Suprapubic skin (tissue), 4 donors: Measurements from ENCODE around the gene TLCD3B. TPM values are rescaled to one million over a fixed set of nuclear protein-coding genes. Genes with fewer than 3 reads are reported as not detected.

Experiments used
- DNase-seq, 2 donors: peaks; one replicate each; pipeline ENCODE4 v3.0.0-alpha.2; 2019; ENCODE audit warnings: low spot score in 2 of 2
- H3K27ac ChIP-seq: fragments of 200-600 bp; sonication (generic); one replicate; pipeline ENCODE4 v1.5.1; 2019
- H3K27me3 ChIP-seq: fragments of 200-600 bp; sonication (generic); one replicate; pipeline ENCODE4 v1.5.1; 2019
- H3K36me3 ChIP-seq: fragments of 200-600 bp; sonication (generic); one replicate; pipeline ENCODE4 v1.5.1; 2019
- H3K4me1 ChIP-seq: fragments of 200-600 bp; sonication (generic); one replicate; pipeline ENCODE4 v1.5.1; 2019
- H3K4me3 ChIP-seq: fragments of 200-600 bp; sonication (generic); one replicate; pipeline ENCODE4 v1.5.1; 2019; ENCODE audit warnings: mild to moderate bottlenecking
- H3K9me3 ChIP-seq: fragments of 200-600 bp; sonication (generic); one replicate; pipeline ENCODE4 v1.5.1; 2019
- EP300 ChIP-seq: sonication (generic); formaldehyde crosslinking; IDR thresholded peaks from one replicate; pipeline ENCODE4 v1.6.1; 2017; ENCODE audit warnings: antibody characterized with exemption
- POLR2A ChIP-seq, 2 donors: fragments of 450-650 bp; IDR thresholded peaks; one replicate each; pipeline ENCODE4 v1.6.1; 2017; ENCODE audit warnings: antibody characterized with exemption in 2 of 2, mild to moderate bottlenecking in 2 of 2, moderate library complexity in 2 of 2
- POLR2AphosphoS5 ChIP-seq, 3 donors: sonication (generic); formaldehyde crosslinking; IDR thresholded peaks; one replicate each; pipeline ENCODE4 v1.6.1; 2017; ENCODE audit warnings: antibody characterized with exemption in 3 of 3
- WGBS: methylation state at CpG from one replicate; pipeline ENCODE4 v1.1.5; 2018; 5-methylcytosine and 5-hydroxymethylcytosine counted together
- total RNA-seq, 4 donors: library from RNA; depleted of rRNA; stranded (reverse); fragments of >200 nt; gene quantifications; one replicate each; pipeline ENCODE4 v1.1.0, GENCODE V29; 2016
- TF ChIP-seq, protein P1 (sequence below), 2 donors: fragments of 200-600 bp in 1 of 2; fragments of 450-650 bp in 1 of 2; sonication (generic) in 1 of 2; IDR thresholded peaks; one replicate each; pipeline ENCODE4 v1.5.1; 2016 to 2019; ENCODE audit warnings: antibody characterized with exemption in 2 of 2, mild to moderate bottlenecking in 1 of 2, moderate library complexity in 1 of 2

The TLCD3B gene
- total RNA-seq, 4 donors from 2014 or later, result 0.81 to 1.4 TPM; not detected in 2

DNA sequence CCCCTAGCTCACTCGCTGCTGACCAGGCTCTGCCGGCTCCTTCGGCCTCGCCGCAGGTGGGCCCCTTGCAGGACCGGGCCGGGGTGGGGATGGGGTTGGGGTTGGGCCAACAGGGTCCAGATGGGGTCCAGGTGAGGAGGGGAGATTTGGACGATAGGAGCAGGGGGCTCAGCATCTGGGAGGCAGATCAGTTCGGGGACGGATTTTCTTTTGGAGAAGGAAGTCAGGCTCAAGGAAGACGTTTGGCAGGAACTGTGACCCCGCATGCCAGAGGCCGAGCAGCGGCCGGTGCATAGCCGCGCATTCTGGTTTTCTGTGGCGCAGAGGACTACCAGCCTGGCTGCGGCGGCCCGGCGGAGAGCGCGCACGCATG is 33.6 kb upstream of the TLCD3B start:
- peaks cover 58% of the 10 kb centered on the region for H3K4me1 ChIP-seq
- H3K27ac ChIP-seq, result peak overlapping the region; percentile 98
- no peak for DNase-seq
- H3K36me3 ChIP-seq, result peaks cover 24% of the 10 kb centered on the region
- peak overlapping the region; percentile 96 for H3K4me3 ChIP-seq
- H3K9me3 ChIP-seq, result no peaks in the 10 kb centered on the region
- TF ChIP-seq EP300, result no peak
- TF ChIP-seq, protein P1, sequence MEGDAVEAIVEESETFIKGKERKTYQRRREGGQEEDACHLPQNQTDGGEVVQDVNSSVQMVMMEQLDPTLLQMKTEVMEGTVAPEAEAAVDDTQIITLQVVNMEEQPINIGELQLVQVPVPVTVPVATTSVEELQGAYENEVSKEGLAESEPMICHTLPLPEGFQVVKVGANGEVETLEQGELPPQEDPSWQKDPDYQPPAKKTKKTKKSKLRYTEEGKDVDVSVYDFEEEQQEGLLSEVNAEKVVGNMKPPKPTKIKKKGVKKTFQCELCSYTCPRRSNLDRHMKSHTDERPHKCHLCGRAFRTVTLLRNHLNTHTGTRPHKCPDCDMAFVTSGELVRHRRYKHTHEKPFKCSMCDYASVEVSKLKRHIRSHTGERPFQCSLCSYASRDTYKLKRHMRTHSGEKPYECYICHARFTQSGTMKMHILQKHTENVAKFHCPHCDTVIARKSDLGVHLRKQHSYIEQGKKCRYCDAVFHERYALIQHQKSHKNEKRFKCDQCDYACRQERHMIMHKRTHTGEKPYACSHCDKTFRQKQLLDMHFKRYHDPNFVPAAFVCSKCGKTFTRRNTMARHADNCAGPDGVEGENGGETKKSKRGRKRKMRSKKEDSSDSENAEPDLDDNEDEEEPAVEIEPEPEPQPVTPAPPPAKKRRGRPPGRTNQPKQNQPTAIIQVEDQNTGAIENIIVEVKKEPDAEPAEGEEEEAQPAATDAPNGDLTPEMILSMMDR (IDR thresholded peaks at IDR 0.05), result no peak
- 3% methylated on average over 10 of the region's 25 CpGs for WGBS
- no peaks in the 10 kb centered on the region for H3K27me3 ChIP-seq

DNA sequence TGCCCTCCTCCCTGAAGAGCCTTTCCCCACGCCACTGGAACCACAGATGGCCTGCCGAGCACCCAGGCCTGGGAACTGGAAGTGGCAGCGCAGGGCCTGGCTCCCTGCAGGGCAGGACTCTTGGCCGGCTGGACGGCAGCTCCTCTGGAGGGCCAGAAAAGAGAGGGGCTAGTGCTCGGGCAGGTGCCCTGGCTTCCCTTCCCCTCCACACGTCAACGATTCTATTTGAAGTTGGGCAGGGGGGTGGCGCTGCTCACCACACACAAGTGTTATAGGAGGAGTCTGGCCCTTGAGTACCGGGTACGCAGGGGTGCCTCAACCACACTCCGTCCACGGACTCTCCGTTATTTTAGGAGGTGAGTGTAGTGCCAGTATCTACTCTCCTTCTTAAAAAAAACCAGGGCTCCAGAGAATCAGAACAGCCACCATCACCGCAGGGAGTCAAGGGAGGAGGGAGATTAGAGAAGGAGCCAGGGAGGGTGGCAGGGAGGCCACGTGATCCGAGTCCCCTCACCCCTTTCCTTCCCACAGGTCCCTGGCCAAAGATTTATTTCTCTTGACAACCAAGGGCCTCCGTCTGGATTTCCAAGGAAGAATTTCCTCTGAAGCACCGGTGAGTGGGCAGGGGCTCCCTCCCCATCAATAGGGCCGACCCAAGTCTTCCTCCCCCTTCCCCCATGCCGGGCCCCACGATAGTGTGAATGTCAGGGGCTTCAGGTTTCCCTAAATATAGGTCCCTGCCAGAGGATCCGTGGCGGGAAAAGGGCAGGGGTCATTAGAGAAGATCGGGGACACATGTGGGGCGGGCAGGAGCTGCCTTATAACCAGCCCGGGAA is 33.0 kb upstream of the TLCD3B start:
- DNase-seq, result no peak

DNA sequence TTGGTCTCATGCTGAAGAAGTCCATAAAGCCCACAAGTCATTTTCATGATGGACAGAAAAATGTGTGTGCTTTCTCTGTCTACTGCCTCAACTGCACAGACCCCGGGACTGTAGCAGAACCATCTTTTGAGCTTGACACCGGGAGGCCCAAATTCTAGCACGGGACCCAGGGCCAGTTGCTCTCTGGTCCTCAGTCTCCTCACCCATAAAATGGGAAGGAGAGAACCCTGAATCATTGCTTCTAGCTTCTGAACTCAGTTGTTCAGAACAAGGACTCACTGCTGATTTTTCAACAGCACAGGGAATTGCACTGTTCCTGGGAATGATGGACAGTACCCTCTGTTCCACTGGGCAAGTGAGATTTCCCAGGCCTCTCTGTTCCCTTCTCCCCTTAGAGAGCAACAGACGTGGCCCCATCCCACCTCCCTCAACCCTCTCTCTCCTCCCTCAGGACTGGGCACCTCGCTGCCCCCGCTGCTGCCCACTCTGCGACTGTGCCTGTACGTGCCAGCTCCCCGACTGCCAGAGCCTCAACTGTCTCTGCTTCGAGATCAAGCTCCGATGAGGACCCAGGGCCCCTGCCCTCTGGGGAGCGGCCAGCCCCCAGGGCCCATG is 32.3 kb upstream of the TLCD3B start:
- no peak for DNase-seq
- peak overlapping the region; percentile 98 for H3K27ac ChIP-seq
- H3K9me3 ChIP-seq, result no peaks in the 10 kb centered on the region
- peaks cover 11% of the 10 kb centered on the region for H3K36me3 ChIP-seq
- peak overlapping the region; percentile 96 for H3K4me3 ChIP-seq
- TF ChIP-seq EP300 (no peak), POLR2AphosphoS5 (IDR thresholded peaks at IDR 0.05) (no peak), POLR2A (IDR thresholded peaks at IDR 0.05) (no peak)
- TF ChIP-seq, protein P1 (IDR thresholded peaks at IDR 0.05), result no peak
- peaks cover 45% of the 10 kb centered on the region for H3K4me1 ChIP-seq
- 53% methylated on average over 8 of the region's 12 CpGs for WGBS
- H3K27me3 ChIP-seq, result no peaks in the 10 kb centered on the region

More for the DNA sequence above, 33.0 kb upstream of the TLCD3B start:
- no peaks in the 10 kb centered on the region for H3K27me3 ChIP-seq
- TF ChIP-seq EP300, result no peak
- no peak for TF ChIP-seq POLR2AphosphoS5 (IDR thresholded peaks at IDR 0.05)
- no peak for TF ChIP-seq POLR2A (IDR thresholded peaks at IDR 0.05)
- TF ChIP-seq, protein P1 (IDR thresholded peaks at IDR 0.05), result peak in 1 of 2 donors; percentile 28
- WGBS, result 0% methylated on average over 13 of the region's 27 CpGs
- peak overlapping the region; percentile 98 for H3K27ac ChIP-seq
- no peaks in the 10 kb centered on the region for H3K9me3 ChIP-seq
- H3K4me3 ChIP-seq, result peak overlapping the region; percentile 96
- peaks cover 18% of the 10 kb centered on the region for H3K36me3 ChIP-seq
- peaks cover 52% of the 10 kb centered on the region for H3K4me1 ChIP-seq

- H3K27me3 ChIP-seq, result no peaks in the 10 kb centered on the region
- H3K36me3 ChIP-seq, result no peaks in the 10 kb centered on the region
- TF ChIP-seq, protein P1 (IDR thresholded peaks at IDR 0.05), result no peak
- no peak for TF ChIP-seq POLR2A (IDR thresholded peaks at IDR 0.05)
- H3K4me1 ChIP-seq, result peaks cover 24% of the 10 kb centered on the region
- no peaks in the 10 kb centered on the region for H3K9me3 ChIP-seq
- 51% methylated on average over 2 of the region's 2 CpGs for WGBS
- H3K27ac ChIP-seq, result peak overlapping the region; percentile 20
- no peak overlapping the region for H3K4me3 ChIP-seq
- no peak for DNase-seq
These were observed 29.9 kb upstream of the TLCD3B start for GRCh38 chr16:30060836-30061554.

- Histone ChIP-seq H3K27me3 (no peaks in the 10 kb centered on the region), H3K9me3 (no peaks in the 10 kb centered on the region), H3K27ac (peak overlapping the region; percentile 20), H3K4me1 (peaks cover 30% of the 10 kb centered on the region), H3K4me3 (no peak overlapping the region), H3K36me3 (no peaks in the 10 kb centered on the region)
- no peak for DNase-seq
- WGBS, result 71% methylated on average over 4 of the region's 4 CpGs
- TF ChIP-seq, protein P1 (IDR thresholded peaks at IDR 0.05), result no peak
- no peak for TF ChIP-seq EP300
- no peak for TF ChIP-seq POLR2AphosphoS5 (IDR thresholded peaks at IDR 0.05)
- no peak for TF ChIP-seq POLR2A (IDR thresholded peaks at IDR 0.05)
These were observed 29.3 kb upstream of the TLCD3B start for GRCh38 chr16:30060346-30060745.
